OCI-M1 (cell line): ENCODE measurements around the gene EMD.
"Not testable (repeated sequence)": the region's sequence is repeated elsewhere in the genome, so short reads cannot be mapped to it uniquely, and the experiment has no call there.

Source experiments
- DNase-seq: peaks from one replicate; lab custom pipeline; 2025; lab: John Stamatoyannopoulos, UW

Gene EMD

GRCh38 chrX:154378799-154379568 lies at the start of gene EMD:
Gene EMD (plus strand): TSS chrX:154379295. CDS start chrX:154379485, 190 bp downstream.
- peak; percentile 100 for DNase-seq

GRCh38 chrX:154332561-154332960 lies 46.5 kb upstream of the EMD start:
- DNase-seq: no peak

GRCh38 chrX:154333116-154333515 lies 46.0 kb upstream of the EMD start:
- no peak for DNase-seq

- DNase-seq: no peak
These were observed 45.2 kb upstream of the EMD start for GRCh38 chrX:154333837-154334271.

- no peak for DNase-seq
These were observed 44.6 kb upstream of the EMD start for GRCh38 chrX:154334496-154334895.

- not testable (repeated sequence) for DNase-seq
These were observed 37.4 kb upstream of the EMD start for GRCh38 chrX:154341399-154342298.

- DNase-seq: not testable (repeated sequence)
These were observed 36.0 kb upstream of the EMD start for GRCh38 chrX:154343063-154343462.

GRCh38 chrX:154343620-154344019 lies 35.5 kb upstream of the EMD start:
- DNase-seq: not testable (repeated sequence)

- DNase-seq: peak; percentile 2
These were observed 31.0 kb upstream of the EMD start for GRCh38 chrX:154348114-154348531.

GRCh38 chrX:154348646-154349358 lies 30.3 kb upstream of the EMD start:
- peak; percentile 1 for DNase-seq

GRCh38 chrX:154349359-154349935 lies 29.6 kb upstream of the EMD start:
- no peak for DNase-seq

GRCh38 chrX:154349979-154350378 lies 29.1 kb upstream of the EMD start:
- no peak for DNase-seq

- DNase-seq: no peak
These were observed 28.5 kb upstream of the EMD start for GRCh38 chrX:154350429-154351182.

GRCh38 chrX:154351183-154352011 lies 27.7 kb upstream of the EMD start:
- no peak for DNase-seq

GRCh38 chrX:154352012-154352401 lies 27.1 kb upstream of the EMD start:
- DNase-seq: no peak

GRCh38 chrX:154352466-154352865 lies 26.6 kb upstream of the EMD start:
- DNase-seq: no peak

GRCh38 chrX:154353172-154353843 lies 25.8 kb upstream of the EMD start:
- no peak for DNase-seq

- no peak for DNase-seq
These were observed 25.1 kb upstream of the EMD start for GRCh38 chrX:154354013-154354412.

- no peak for DNase-seq
These were observed 24.6 kb upstream of the EMD start for GRCh38 chrX:154354516-154354915.
